Umbilical cord (tissue), 2 donors: ENCODE data around the gene RIMBP2. TPM values are rescaled to one million over a fixed set of nuclear protein-coding genes. Genes with fewer than 3 reads are reported as not detected.

Experiments
- DNase-seq: peaks from one replicate; pipeline ENCODE4 v3.0.0-alpha.2; 2015; ENCODE audit warnings: low spot score
- total RNA-seq: library from RNA; depleted of rRNA; stranded (reverse); fragments of >200 nt; gene quantifications from one replicate; pipeline ENCODE4 v1.2.3, GENCODE V29; 2014; ENCODE audit warnings: low replicate concordance; ENCODE audit not compliant: insufficient read depth

RIMBP2 gene
- total RNA-seq, 1 donor from 2014 or later = 1.9 TPM

GRCh38 chr12:130633771-130634170 is 82.3 kb downstream of the RIMBP2 start:
- no peak for DNase-seq

GRCh38 chr12:130632642-130633041 is 83.5 kb downstream of the RIMBP2 start:
- DNase-seq = no peak

- DNase-seq = no peak
Observed at GRCh38 chr12:130628304-130628703, 87.8 kb downstream of the RIMBP2 start.

- no peak for DNase-seq
Observed at GRCh38 chr12:130627175-130627574, 88.9 kb downstream of the RIMBP2 start.

GRCh38 chr12:130626601-130627000 is 89.5 kb downstream of the RIMBP2 start:
- no peak for DNase-seq

- DNase-seq = no peak
Observed at GRCh38 chr12:130625201-130625600, 90.9 kb downstream of the RIMBP2 start.

- no peak for DNase-seq
Observed at GRCh38 chr12:130622803-130623202, 93.3 kb downstream of the RIMBP2 start.

GRCh38 chr12:130621696-130622298 is 94.3 kb downstream of the RIMBP2 start:
- no peak for DNase-seq

- no peak for DNase-seq
Observed at GRCh38 chr12:130620756-130621155, 95.3 kb downstream of the RIMBP2 start.

- DNase-seq = no peak
Observed at GRCh38 chr12:130620281-130620680, 95.8 kb downstream of the RIMBP2 start.

- DNase-seq = no peak
Observed at GRCh38 chr12:130619385-130620001, 96.6 kb downstream of the RIMBP2 start.

GRCh38 chr12:130617219-130617618 is 98.9 kb downstream of the RIMBP2 start:
- no peak for DNase-seq

- no peak for DNase-seq
Observed at GRCh38 chr12:130615861-130616345, 100.2 kb downstream of the RIMBP2 start.

GRCh38 chr12:130614530-130614905 is 101.6 kb downstream of the RIMBP2 start:
- DNase-seq = no peak

GRCh38 chr12:130613831-130614529 is 102.1 kb downstream of the RIMBP2 start:
- no peak for DNase-seq

- no peak for DNase-seq
Observed at GRCh38 chr12:130613131-130613530, 103.0 kb downstream of the RIMBP2 start.

- DNase-seq = no peak
Observed at GRCh38 chr12:130611026-130611905, 104.8 kb downstream of the RIMBP2 start.

- DNase-seq = no peak
Observed at GRCh38 chr12:130609966-130610365, 106.1 kb downstream of the RIMBP2 start.

GRCh38 chr12:130608831-130609230 is 107.3 kb downstream of the RIMBP2 start:
- no peak for DNase-seq

- DNase-seq = no peak
Observed at GRCh38 chr12:130608132-130608531, 108.0 kb downstream of the RIMBP2 start.

- no peak for DNase-seq
Observed at GRCh38 chr12:130606231-130606630, 109.9 kb downstream of the RIMBP2 start.
